ENCODE results near the gene TXNL4A. TPM values are rescaled to one million over a fixed set of nuclear protein-coding genes. Genes with fewer than 3 reads are reported as not detected.
"Not testable (repeated sequence)": the region's sequence is repeated elsewhere in the genome, so short reads cannot be mapped to it uniquely, and the experiment has no call there.

Gene TXNL4A
- polyA plus RNA-seq, 12 donors, result 80.8 to 157 (median 95.8) TPM; not detected in 1

DNA sequence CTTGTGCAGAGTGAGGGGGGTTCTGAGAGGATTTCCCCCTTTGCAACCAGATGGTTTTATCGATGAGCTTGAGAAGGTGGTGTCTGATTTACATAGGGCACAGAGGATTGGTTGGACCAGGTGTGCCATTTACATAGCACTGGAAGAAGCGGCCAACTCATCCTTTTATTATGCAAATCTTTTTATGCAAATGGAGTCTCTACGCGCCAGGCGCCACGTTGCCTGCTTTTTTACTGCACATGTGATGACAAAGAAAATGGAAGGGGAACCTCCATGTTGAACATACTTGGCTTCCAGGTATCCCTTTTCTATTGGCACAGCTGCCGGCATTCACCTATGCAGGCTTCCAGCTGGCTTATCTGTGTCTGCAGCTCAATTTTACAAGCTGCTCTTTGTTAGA is 18.4 kb upstream of the TXNL4A start:
- no peak for DNase-seq

DNA sequence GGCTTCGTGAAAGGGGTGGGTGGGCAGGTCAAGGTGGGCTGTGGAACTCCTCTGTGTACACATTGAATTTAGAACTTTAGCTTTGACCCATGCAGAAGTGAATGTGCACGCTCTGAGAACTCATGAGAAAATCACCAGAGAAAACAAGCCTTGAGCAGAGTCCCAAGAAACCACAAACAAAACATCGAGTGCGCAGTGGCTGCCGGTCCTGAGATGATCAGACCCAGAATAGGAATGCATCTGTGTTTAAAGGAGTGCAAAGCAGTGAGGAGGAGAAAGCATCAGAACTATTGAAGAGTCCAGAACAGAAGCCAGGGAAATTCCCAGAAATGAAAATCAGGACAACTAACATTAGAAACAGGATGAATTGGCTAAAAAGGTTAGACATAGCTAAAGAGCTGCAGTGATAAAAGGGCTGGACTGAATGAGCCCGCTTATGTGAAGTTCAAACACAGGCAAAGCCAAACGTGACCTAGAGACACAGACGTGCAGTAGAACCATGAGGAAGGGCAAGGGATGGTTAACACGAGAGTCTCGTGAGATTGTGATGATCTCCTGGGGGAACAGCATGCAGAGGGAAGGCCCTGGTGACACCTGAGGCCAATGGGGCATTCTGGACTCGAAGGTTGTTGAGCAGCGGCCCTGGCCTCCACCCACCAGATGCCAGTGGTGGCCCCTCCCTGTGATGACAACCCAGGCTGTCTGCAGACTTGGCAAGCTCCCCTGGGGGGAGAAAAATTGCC is 16.4 kb upstream of the TXNL4A start:
- no peak for DNase-seq

DNA sequence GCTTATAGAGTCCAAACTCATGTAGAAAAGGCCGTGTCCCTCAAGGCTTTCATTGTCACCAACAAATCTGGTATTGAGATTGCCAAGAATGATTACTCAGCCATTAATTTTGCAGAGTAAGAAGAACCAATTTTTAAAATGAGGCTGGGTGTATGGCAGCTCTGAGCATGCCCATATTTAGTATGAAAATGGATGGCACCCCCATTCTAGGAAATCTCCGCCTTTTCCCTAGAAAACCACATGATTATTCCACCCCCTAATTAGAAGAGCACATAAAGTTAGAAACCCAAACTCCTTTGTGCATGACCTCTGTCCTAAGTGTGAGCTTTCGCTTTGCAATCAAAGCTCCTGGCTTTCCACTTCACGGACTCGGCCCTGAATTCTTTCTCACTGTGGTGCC is 14.1 kb upstream of the TXNL4A start:
- DNase-seq, result no peak

- no peak for DNase-seq
These were observed 12.5 kb upstream of the TXNL4A start for GRCh38 chr18:80000877-80001276.

DNA sequence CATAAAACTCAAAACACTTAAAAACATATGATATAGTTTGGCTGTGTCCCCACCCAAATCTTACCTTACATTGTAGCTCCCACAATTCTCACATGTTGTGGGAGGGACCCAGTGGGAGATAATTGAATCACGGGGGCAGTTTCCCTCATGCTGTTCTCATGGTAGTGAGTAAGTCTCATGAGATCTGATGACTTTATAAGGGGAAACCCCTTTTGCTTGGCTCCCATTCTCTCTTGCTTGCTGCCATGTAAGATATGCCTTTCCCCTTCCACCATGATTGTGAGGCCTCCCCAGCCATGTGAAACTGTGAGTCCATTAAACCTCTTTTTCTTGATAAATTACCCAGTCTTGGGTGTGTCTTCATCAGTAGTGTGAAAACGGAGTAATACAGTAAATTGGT is 11.3 kb upstream of the TXNL4A start:
- DNase-seq, result not testable (repeated sequence)

DNA sequence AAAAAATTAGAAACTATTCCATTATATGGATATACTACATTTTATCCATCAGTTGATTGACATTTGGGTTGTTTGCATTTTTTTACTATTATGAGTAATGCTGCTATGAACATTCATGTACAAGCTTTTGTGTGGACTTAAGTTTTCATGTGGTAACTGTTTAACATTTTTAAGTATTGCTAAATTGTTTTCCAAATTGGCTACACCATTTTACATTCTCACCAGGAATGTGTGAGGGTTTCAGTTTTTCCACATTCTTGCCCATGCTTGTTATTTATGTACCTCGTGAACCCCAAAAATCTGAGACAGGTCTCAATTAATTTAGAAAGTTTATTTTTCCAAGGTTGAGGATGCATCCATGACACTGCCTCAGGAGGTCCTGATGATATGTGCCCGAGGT is 3.1 kb upstream of the TXNL4A start:
- no peak for DNase-seq

DNA sequence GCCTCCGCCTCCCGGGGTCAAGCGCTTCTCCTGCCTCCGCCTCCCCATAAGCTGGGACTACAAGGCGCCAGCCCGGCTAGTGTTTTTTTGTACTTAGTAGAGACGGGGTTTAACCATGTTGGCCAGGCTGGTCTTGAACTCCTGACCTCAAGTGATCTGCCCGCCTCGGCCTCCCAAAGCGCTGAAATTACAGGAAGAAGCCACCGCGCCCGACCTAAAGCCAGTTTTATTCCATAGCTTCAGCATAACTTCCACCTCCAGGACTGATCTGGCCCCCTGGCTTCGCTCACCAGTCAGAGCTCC is 783 bp upstream of the TXNL4A start:
- no peak for DNase-seq

- peak; percentile 63 for DNase-seq
These were observed 302 bp downstream of the TXNL4A start for GRCh38 chr18:79988071-79988450.

DNA sequence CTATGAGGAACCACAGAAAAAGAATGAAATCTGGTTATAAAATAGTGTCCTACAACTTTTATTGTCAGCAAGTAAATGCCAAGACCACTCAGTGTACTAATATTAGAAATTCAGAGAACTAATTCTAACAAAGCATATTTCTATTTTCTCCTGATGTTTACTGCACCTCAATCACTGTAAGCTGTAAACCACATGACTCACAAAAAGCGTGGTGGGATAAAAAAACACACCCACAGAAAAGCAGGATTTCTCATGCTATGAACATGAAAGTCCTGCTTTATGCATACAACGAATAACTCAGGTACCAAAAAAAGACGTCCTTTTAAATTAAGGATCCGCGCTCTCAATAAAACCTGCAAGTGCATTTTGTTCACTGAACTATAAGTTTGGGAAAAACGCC is 797 bp downstream of the TXNL4A start:
- DNase-seq, result peak; percentile 12

- DNase-seq, result no peak
These were observed 1.6 kb downstream of the TXNL4A start for GRCh38 chr18:79986726-79987125.

DNA sequence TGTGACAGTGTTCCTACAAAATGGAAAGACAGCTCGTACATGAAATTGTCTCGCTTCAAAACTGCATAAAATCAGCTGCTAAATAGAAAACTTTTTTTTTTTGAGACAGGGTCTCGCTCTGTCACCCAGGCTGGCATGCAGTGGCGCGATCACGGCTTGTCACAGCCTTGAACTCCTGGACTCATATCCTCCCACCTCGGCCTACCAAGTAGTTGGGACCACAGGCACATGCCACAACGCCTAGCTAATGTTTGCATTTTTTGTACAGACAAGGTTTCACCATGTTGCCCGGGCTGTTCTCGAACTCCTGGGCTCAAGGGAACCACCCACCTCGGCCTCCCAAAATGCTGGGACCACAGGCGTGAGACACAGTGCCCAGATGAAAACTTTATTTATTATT is 3.2 kb downstream of the TXNL4A start:
- DNase-seq, result no peak

DNA sequence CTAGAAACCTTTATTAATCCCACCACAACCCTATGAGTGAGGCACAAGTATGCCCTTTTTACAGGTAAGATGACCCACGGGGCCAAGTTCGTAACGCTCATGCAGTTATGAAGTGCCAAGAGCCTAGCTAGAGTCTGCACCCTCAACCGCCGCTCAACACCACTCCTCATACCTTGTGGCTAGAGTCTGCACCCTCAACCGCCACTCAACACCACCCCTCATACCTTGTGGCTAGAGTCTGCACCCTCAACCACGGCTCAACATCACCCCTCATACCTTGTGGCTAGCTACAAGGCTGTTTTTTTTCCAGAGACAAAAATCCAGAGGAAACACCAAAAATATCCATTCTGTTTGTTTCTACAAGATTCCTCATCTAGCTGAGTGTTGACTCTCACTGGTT is 4.6 kb downstream of the TXNL4A start:
- no peak for DNase-seq

DNA sequence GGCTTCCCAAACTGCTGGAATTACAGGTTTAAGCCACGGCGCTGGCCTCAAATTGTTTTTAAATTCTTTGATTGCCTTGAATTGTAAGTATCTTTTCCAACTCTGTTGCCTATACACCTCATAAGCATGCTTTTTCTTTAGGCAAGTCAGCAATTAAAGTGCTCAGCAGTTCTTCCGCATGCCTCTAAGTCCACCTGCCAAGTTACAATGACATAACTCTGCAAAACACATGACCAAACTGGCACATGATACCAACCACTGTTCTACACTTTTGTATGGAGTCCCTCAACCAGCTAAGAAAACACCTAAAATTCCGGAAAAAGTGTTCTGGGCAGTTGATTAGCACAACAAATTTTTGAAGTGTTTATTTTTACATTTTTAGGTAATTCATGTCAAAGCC is 5.1 kb downstream of the TXNL4A start:
- no peak for DNase-seq

GRCh38 chr18:79982736-79983135 is 5.6 kb downstream of the TXNL4A start:
- DNase-seq, result no peak

DNA sequence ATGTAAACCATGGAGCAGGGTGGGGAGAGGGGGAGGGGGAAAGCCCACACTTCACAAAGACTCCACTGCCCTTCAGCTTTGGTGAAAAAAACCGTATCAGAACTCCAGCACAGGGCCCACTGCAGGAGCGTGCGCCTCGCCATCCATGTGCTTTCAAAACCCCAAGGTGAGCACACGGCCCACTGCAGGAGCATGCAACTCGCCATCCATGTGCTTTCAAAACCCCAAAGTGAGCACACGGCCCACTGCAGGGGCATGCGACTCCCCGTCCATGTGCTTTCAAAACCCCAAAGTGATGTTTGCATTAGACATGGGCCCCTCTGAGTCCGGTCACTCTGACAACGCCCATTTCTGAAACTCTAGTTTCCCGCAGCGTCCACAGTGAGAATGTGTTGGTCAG is 7.8 kb downstream of the TXNL4A start:
- no peak for DNase-seq

DNA sequence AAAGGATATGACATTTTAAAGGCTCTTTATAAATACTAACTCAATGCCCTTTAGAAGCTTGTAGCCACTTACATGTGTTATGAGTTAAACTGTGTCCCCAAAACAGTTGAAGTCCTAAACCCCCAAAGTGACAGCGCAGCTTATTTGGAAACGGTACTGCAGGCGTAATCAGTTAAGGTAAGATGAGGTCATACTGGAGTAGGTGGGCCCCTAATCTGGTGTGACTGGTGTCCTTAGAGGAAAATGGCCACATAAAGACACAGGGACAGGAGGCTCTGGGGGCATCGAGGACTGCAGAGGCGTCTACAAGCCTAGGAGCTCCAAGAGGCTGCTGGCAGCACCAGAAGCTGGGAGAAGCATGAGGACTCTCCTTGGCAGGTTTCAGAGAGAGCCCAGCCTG is 8.5 kb downstream of the TXNL4A start:
- DNase-seq, result no peak

DNA sequence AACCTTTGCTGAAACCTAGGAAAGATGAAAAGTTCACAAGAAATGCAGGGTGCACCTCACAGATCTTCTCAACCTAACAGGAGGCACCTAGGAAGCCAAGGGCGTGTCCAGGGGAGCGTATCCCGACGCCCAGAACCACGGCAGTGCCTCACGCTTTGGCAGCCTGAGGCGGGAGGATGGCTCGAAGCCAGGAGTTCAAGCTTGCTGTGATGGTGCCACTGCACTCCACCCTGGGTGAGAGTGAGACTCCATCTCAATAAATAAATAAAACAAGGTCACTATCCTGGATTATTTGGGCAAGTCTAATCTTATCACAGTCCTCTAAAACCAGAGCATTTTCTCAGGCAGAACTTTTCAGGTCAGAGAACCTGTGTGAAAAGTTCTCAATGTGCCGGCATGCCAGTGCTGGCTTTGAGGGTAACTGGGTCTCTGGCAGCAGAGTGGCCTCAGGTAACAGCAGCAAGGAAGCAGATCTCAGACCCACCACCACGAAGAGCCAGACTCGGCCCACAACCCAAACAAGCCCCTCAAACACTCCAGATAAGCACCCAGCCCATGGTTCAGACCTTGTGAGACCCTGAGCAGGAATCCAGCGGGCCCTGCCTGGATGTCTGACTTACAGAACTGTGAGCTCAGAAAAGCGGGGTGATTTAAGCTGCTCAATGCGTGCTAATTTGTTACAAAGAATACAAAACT is 12.2 kb downstream of the TXNL4A start:
- DNase-seq, result no peak

GRCh38 chr18:79975043-79975442 is 13.3 kb downstream of the TXNL4A start:
- DNase-seq, result no peak

DNA sequence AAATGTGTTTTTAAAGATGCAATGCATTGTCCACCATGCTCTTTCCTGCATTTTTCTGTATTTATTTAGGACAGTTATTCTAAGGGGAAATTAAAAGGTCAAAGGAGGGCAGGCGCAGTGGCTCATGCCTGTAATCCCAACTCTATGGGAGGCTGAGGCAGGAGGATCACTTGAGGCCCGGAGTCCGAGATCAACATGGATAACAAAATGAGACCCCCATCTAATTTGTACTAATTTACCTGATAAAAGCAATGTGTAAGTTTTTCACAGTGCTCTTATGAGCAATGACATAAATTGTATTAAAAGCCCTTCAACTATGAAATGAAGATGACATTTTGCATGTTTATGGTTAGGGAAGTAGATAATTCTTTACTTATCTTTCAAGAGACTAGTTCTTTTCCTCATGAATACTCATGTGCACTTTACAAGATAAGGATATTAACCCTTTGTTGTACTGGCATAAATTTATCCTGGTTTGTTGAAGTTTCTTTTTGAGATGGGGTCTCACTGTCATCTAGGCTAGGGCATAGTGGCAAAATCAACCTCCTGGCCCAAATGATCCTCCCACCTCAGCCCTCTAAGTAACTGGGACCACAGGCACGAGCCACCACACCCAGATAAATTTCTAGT is 14.2 kb downstream of the TXNL4A start:
- no peak for DNase-seq

- DNase-seq, result no peak
These were observed 14.8 kb downstream of the TXNL4A start for GRCh38 chr18:79973517-79973916.

GRCh38 chr18:79972720-79973119 is 15.6 kb downstream of the TXNL4A start:
- no peak for DNase-seq

- no peak for DNase-seq
These were observed 16.4 kb downstream of the TXNL4A start for GRCh38 chr18:79971986-79972385.

- no peak for DNase-seq
These were observed 17.0 kb downstream of the TXNL4A start for GRCh38 chr18:79971211-79971952.
